ENCODE data around the gene ZNF165. TPM values are rescaled to one million over a fixed set of nuclear protein-coding genes. Genes with fewer than 3 reads are reported as not detected.

The ZNF165 gene
- polyA plus RNA-seq, 1 donor from 2014 or later: 1.4 TPM

Other genes starting within 250 kb of the ZNF165 start
- not detected in 2 replicates for gene OR2B2, start 168.2 kb upstream of the ZNF165 start, polyA plus RNA-seq
- not detected in 2 replicates for gene OR2B6, start 123.3 kb upstream of the ZNF165 start, polyA plus RNA-seq
- 31.9 and 36.6 TPM in 2 replicates for gene ZSCAN16, start 44.0 kb downstream of the ZNF165 start, polyA plus RNA-seq
- gene ZKSCAN8, start 61.3 kb downstream of the ZNF165 start, polyA plus RNA-seq: 17.2 and 22.0 TPM in 2 replicates
- 102 and 113 TPM in 2 replicates for gene ZSCAN9, start 144.7 kb downstream of the ZNF165 start, polyA plus RNA-seq
- gene ZKSCAN4, start 171.7 kb downstream of the ZNF165 start, polyA plus RNA-seq: 8.3 and 12.6 TPM in 2 replicates
- not detected in 2 replicates for gene NKAPL, start 178.7 kb downstream of the ZNF165 start, polyA plus RNA-seq
- gene ZSCAN26, start 186.6 kb downstream of the ZNF165 start, polyA plus RNA-seq: 86.9 and 91.2 TPM in 2 replicates
- 32.3 and 34.6 TPM in 2 replicates for gene PGBD1, start 201.0 kb downstream of the ZNF165 start, polyA plus RNA-seq